ENCODE data around the gene KIF18A.

GRCh38 chr11:28133146-28133545 lies 25.2 kb upstream of the KIF18A start:
- TF ChIP-seq CTCF (IDR thresholded peaks at IDR 0.05; ENCODE audit: poor library complexity), result no peak
- no peak for TF ChIP-seq EZH2 (IDR thresholded peaks at IDR 0.05; ENCODE audit: borderline replicate concordance)
- TF ChIP-seq EZH2phosphoT487 (IDR thresholded peaks at IDR 0.05; ENCODE audit: low read depth, severe bottlenecking, unreplicated experiment), result no peak
